NCI-H146 (cell line): ENCODE data around the gene MBD3.
"Not testable (repeated sequence)": the region's sequence is repeated elsewhere in the genome, so short reads cannot be mapped to it uniquely, and the experiment has no call there.

ENCODE experiments used
- DNase-seq: peaks from one replicate; lab custom pipeline; 2025; lab: John Stamatoyannopoulos, UW

Gene MBD3, protein sequence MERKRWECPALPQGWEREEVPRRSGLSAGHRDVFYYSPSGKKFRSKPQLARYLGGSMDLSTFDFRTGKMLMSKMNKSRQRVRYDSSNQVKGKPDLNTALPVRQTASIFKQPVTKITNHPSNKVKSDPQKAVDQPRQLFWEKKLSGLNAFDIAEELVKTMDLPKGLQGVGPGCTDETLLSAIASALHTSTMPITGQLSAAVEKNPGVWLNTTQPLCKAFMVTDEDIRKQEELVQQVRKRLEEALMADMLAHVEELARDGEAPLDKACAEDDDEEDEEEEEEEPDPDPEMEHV

GRCh38 chr19:1592755-1593500, at the start of gene MBD3:
Gene MBD3 (minus strand): TSS chr19:1592865. CDS start chr19:1592631, 234 bp downstream.
- peak; percentile 89 for DNase-seq

DNA sequence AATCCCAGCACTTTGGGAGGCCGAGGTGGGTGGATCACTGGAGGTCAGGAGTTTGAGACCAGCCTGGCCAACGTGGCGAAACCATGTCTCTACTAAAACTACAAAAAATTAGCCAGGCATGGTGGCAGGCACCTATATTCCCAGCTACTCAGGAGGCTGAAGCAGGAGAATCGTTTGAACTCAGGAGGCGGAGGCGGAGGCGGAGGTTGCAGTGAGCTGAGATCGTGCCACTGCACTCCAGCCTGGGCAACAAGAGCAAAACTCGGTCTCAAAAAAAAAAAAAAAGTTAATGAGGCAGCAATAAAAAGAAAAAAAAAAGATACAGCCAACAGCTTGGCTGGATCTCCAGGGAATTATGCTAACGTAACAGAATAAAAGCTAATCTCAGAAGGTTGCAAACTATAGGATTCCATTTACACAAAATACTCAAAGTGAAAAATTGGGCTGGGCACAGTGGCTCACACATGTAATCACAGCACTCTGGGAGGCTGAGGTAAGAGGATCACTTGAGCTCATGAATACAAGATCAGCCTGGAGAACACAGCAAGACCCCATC, 48.3 kb upstream of the MBD3 start:
- not testable (repeated sequence) for DNase-seq

GRCh38 chr19:1636325-1637236, 43.9 kb upstream of the MBD3 start:
- no peak for DNase-seq

DNA sequence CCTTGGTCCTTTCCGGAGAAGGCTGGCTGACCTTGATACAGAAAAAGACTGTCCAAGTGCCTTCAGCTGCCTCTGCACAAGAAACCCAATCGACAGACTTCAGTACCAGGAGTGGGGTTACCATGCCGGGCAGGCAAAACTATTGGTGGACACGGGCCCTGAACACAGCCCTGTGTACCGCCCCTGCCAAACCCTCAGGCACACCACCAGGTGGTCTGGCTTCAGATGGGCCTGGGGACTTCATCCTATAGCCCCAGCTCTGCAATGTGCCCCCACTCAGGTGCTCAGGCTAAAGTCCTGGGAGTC, 42.2 kb upstream of the MBD3 start:
- DNase-seq = no peak

DNA sequence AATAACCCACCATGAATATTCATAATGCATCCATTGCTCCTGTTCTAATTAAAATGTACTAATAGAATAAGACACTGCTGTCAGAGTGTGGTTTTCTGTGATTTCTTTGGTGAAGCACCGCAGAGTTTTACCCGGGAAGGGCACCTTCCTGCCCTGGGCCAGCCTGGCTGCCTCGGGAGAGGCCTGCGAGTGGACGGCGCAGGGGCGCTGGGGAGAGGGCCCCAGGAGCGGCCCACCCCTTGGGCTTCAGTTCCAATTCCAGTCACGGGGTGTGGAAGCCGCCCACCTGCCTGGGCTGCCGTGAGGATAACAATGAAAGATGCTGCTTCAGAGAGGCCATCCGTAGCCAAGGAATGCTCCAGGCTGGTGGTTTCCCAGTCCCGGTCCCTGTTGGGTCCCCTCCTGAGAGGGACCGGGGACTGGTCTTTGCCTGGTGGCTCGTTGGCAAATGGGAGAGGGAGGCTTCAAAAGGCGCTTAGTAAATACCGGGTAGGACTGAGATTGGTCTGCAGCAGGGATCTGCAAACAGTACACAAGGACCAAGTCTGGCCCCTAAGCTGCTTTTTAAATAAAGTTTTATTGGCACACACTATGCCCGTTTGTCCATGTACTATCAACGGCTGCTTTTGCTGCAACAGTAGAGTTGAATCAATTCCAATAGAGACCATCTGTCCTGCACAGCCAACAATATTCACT, 41.7 kb upstream of the MBD3 start:
- DNase-seq = no peak

GRCh38 chr19:1633269-1633826, 40.7 kb upstream of the MBD3 start:
- DNase-seq = no peak

DNA sequence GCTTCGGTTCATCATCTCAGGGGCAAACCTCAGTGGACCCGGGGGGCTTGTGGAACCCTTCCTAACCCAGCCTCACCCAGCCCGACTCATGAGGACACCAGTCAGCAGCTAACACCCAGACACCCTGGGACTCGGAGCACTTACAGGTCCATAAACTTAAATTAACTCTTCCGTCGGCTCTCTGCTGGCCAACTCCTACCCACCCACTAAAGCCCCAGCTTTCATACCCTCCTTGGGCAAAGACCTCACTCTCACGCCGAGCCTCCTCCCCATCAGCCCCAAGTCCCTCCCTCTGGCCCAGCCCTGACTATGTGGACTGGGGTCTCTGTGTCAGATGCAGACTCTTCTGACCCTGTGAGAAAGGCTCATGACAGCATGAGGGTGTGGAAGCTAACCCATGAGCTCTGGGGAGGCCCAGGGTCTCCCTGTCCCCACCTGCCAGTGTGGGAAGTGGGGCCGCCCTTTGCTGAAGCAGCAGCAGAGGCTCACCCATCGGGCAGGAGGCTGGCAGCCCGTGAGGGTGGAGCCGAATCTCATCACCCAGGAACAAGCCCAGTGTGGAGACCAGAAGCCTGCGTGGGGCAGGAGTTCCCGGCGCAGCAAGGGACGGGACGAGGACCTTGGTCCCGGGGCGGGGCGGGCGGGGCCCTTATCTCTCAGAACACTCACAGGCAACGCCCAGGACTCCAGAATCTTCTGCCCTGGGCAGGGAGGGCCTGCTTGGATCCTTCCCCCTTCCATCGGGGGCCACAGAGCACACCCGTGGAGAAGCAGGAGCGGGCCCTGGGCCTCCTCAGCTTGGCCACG, 40.0 kb upstream of the MBD3 start:
- no peak for DNase-seq

GRCh38 chr19:1631557-1632100, 39.0 kb upstream of the MBD3 start:
- no peak for DNase-seq

DNA sequence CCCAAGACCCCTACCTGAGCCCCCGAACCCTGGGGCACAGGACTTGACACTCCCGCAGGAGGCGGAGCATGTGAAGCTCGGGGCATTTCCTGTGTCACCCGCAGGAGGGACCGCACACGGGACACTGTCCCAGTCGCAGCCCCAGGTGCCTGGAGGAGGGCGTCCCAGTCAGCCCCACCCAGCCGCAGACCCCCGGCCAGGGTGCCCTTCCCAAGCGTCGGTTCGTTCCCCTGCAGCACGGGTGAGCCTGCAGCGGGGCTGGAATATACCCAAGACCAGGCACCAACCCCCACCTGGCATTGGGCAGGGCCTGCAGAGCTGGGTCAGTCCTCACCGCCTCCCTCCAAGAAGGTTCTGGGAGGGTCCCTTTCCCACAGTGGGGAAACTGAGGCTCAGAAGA, 38.1 kb upstream of the MBD3 start:
- DNase-seq = no peak

DNA sequence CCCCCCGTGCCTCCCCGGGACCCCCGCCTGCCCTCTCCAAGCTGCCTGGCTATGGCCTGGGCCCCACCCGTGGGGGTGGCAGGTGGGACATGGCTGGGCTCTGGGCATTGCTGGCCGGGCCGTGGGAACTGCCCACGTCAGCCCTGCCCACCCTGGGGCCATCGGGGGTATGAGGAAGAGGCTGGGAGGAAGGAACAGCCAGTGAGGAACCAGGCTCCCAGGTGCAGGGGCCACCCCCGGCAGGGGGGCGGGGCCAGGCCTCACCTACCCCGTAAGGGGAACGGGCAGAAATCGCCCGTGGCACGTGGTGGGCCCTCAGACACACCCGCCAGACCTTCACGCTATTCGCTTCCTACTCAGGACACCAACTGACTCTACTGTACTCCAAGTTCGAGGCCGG, 37.3 kb upstream of the MBD3 start:
- no peak for DNase-seq

DNA sequence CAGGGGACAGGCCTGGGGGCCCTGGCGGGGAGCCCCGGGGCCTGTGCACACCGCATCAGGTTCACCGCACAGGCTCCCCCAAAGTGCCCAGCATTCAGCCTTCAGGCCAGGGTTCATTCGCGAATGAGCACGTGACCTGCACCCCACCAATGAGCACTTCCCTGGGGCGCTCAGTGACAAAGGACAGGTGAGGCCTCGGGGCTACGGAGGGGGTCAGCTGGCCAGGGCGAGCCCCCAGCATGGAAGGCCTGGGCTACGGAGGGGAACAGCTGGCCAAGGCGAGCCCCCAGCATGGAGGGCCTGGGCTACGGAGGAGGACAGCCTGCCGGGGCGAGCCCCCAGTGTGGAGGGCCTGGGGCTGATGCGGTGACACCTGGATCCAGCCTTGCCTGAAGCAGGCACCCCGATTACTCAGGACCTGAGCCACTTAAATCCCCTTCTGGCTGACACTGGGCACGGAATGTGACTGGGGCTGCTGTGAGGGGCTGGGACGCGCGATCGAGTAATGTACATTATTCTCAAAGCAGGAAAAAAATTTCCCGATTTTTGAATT, 36.7 kb upstream of the MBD3 start:
- no peak for DNase-seq

- no peak for DNase-seq
Measured at GRCh38 chr19:1627194-1627593, 34.5 kb upstream of the MBD3 start.

DNA sequence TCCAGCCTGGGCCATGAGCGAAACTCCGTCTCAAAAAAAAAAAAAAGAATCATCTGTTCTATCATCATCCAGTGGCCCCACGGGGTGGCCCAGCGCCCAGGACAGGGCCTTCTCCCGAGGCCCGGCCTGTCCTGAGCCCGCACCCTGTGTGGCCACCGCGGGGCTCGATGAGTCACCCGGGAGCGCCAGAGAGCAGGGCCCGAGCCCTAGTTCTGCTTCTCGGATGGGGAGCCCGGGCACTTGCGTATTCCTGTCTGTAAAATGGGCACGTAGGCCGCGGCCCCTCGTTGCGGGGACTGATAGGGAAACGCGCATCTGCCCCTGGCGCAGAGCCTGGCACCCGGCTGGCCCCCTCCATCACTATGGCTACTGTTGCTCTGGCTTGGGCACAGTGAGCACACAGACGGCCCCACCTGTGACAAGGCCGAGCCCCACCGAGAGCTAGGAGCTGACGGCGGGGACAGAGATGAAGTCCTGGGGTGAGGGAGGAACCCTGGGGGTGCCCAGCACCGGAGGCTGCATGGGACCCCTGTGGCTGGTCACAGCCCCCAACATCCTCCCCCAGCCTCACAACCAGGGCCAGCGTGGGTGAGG, 33.8 kb upstream of the MBD3 start:
- no peak for DNase-seq

DNA sequence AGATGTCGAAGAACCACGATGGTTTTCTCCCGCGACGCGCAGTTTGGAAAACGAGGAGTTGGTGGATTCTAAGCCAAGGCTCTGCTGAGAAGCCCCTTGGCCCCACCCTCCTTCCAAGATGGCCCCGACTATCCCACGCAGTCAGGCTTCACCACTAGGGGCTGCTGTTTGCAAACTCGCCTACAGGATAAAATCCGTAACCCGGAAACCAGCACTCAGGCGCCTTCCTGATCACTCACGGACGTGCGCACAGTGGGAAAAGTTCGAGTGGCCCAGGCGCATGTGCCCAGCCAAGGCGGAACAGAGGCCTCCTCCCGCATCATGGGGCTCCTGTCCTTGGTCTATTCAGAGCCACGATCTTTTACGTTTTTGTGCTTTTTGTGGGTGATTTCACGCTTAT, 31.8 kb upstream of the MBD3 start:
- peak; percentile 13 for DNase-seq

GRCh38 chr19:1622541-1622940, 29.9 kb upstream of the MBD3 start:
- no peak for DNase-seq

DNA sequence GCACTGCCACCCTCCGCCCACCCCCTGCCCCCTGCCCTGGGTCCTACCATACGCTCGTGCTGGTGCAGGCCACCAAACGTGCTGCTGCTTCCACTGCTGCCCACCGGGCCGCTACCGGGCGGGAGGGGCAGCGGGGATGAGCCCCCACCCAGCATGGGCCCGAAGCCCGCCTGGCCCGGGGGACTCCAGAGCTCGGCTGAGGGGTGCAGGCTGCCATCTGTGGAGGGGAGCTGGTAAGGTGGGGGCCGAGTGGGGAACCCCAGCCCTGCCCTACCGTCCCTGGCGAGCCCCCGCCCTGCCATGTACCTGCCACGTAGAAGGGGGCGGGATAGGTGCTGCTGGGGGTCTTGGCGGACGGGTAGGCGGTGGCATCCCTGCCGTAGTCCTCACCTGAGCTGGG, 29.3 kb upstream of the MBD3 start:
- no peak for DNase-seq

DNA sequence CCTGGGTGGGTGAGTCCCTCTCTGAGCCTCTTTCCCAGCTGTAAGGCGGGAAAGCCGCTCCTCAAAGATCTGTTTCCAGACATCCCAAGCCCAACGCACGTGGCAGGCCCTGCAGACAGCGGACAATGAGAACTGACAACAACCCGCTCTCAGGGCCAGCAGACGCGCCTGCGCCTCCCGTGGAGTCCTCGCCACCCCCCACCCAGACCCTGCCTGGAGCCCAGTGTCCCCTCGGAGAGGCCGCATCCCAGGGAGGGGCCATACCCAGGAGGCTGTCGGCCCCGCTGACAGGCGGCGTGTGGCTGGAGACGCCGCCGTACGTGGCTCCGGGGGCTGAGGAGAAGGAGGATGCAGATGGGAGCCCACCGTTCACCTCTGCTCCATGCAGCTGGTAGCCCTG, 28.9 kb upstream of the MBD3 start:
- DNase-seq = no peak

DNA sequence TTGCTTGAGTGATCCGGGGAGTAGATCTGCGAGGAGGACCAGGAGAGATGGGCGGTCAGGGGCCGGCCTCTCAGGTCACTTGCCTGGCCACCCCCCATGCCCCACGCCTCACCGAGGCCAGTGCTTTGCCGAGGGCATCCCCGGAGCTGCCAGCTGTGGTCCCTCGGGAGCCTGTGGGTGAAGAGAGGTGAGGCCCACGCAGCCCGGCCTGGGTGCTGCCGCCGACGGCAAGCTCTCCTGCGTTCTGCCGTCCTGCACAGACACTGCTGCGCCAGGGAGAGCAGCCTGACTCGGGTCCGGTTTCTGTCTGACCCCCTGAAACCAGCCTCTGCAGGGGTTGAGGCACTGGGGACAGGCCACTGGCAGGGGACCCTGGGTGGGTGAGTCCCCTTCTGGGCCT, 28.4 kb upstream of the MBD3 start:
- DNase-seq = no peak

DNA sequence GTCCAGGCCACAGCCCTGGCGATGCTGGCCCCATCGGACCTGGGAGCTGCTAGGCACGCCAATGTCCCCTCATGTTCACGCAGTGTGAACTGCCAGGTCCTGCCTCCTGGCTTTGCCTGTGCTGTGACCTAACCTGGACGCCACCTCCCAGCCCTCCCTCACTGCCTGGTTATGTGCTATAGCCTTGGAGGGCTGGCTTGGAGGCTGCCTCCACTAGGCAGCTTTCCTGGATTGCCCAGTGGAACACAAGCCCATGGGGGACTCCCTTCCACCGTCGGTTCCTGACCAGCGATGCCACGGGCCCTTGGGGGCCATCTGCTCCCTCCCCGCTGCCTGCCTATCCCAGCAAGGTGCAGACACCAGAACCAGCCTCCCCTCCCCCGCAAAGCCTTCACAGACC, 27.8 kb upstream of the MBD3 start:
- DNase-seq = no peak

GRCh38 chr19:1619703-1620102, 27.0 kb upstream of the MBD3 start:
- DNase-seq = no peak
